Smooth muscle cell (in vitro differentiated cells): ENCODE data around the gene DHPS. TPM values are rescaled to one million over a fixed set of nuclear protein-coding genes. Genes with fewer than 3 reads are reported as not detected.
A peak's percentile ranks its signal among the peaks of the same experiment; 100 is the strongest.
"Not testable (repeated sequence)": the region's sequence is repeated elsewhere in the genome, so short reads cannot be mapped to it uniquely, and the experiment has no call there.

Experiments
- DNase-seq: peaks from one replicate; lab custom pipeline; 2025; ENCODE audit not compliant: unreplicated experiment; lab: John Stamatoyannopoulos, UW
- H2AFZ ChIP-seq: fragments of 200-600 bp; sonication (generic); 2 replicates; pipeline ENCODE4 v1.6.0; 2016; ENCODE audit warnings: antibody characterized with exemption, low read depth, mild to moderate bottlenecking
- H3F3A ChIP-seq: fragments of 200-600 bp; sonication (generic); 2 replicates; pipeline ENCODE4 v1.6.0; 2017; ENCODE audit warnings: antibody characterized with exemption, low read depth
- H3K27ac ChIP-seq: fragments of 200-600 bp; sonication (generic); 2 replicates; pipeline ENCODE4 v1.5.1; 2016; ENCODE audit warnings: low read depth, mild to moderate bottlenecking
- H3K27me3 ChIP-seq: fragments of 200-600 bp; sonication (generic); 2 replicates; pipeline ENCODE4 v1.6.1; 2016; ENCODE audit warnings: low read depth, mild to moderate bottlenecking
- H3K36me3 ChIP-seq: fragments of 200-600 bp; sonication (generic); 2 replicates; pipeline ENCODE4 v1.5.1; 2016; ENCODE audit warnings: low read depth
- H3K4me1 ChIP-seq: fragments of 200-600 bp; sonication (generic); 2 replicates; pipeline ENCODE4 v1.5.1; 2016; ENCODE audit warnings: low read depth
- H3K4me2 ChIP-seq: fragments of 200-600 bp; sonication (generic); 2 replicates; pipeline ENCODE4 v1.6.0; 2016; ENCODE audit warnings: mild to moderate bottlenecking
- H3K4me3 ChIP-seq: fragments of 200-600 bp; sonication (generic); 2 replicates; pipeline ENCODE4 v1.5.1; 2016; ENCODE audit warnings: mild to moderate bottlenecking
- H3K79me2 ChIP-seq: fragments of 200-600 bp; sonication (generic); 2 replicates; pipeline ENCODE4 v1.6.0; 2016; ENCODE audit warnings: low read depth, mild to moderate bottlenecking
- H3K9ac ChIP-seq: fragments of 200-600 bp; sonication (generic); 2 replicates; pipeline ENCODE4 v1.6.0; 2016; ENCODE audit warnings: low read depth
- H3K9me3 ChIP-seq: fragments of 200-600 bp; sonication (generic); replicated peaks from 2 replicates; pipeline ENCODE4 v1.5.1; 2016; ENCODE audit warnings: low read depth
- H4K20me1 ChIP-seq: fragments of 200-600 bp; sonication (generic); 2 replicates; pipeline ENCODE4 v1.6.0; 2016; ENCODE audit warnings: low read depth
- CTCF ChIP-seq: fragments of 200-600 bp; sonication (generic); IDR thresholded peaks from 2 replicates; pipeline ENCODE4 v1.5.1; 2017; ENCODE audit warnings: borderline replicate concordance, mild to moderate bottlenecking, antibody characterized with exemption; ENCODE audit not compliant: insufficient read depth, poor library complexity, severe bottlenecking
- WGBS: methylation state at CpG from one replicate; pipeline ENCODE4 v1.1.7; 2016; ENCODE audit warnings: low lambda C conversion rate; 5-methylcytosine and 5-hydroxymethylcytosine counted together
- polyA plus RNA-seq: library from polyadenylated mRNA; unstranded; fragments of >200 nt; fragmentation: Nextera tagmentation; extraction: Ambion mirVana; gene quantifications from 2 replicates; pipeline ENCODE4 v1.2.1, GENCODE V29; 2016
- total RNA-seq: library from RNA; depleted of rRNA; stranded (reverse); fragments of >200 nt; gene quantifications from 2 replicates; pipeline ENCODE4 v1.2.3, GENCODE V29; 2014

Gene DHPS
- total and polyA plus RNA-seq, 2 experiments from 2014 or later, result 43.9 to 67.6 TPM

GRCh38 chr19:12701596-12702282, 20.1 kb upstream of the DHPS start:
- DNase-seq, result no peak
- Histone ChIP-seq H3F3A (peaks cover 6% of the 10 kb centered on the region), H3K9me3 (no peaks in the 10 kb centered on the region), H3K36me3 (no peaks in the 10 kb centered on the region), H2AFZ (no peak overlapping the region), H3K4me1 (no peaks in the 10 kb centered on the region), H3K27ac (no peak overlapping the region), H4K20me1 (no peaks in the 10 kb centered on the region), H3K79me2 (no peaks in the 10 kb centered on the region), H3K9ac (no peak overlapping the region), H3K4me3 (no peak overlapping the region), H3K27me3 (no peaks in the 10 kb centered on the region), H3K4me2 (no peak overlapping the region)
- TF ChIP-seq CTCF, result no peak
- WGBS, result 97% methylated on average over 31 of the region's 33 CpGs

GRCh38 chr19:12698138-12698537, 16.5 kb upstream of the DHPS start:
- Histone ChIP-seq H4K20me1 (no peaks in the 10 kb centered on the region), H3K4me3 (no peak overlapping the region), H3K27me3 (no peaks in the 10 kb centered on the region), H3K9me3 (no peaks in the 10 kb centered on the region), H3F3A (peaks cover 6% of the 10 kb centered on the region), H3K4me2 (no peak overlapping the region), H3K9ac (no peak overlapping the region), H3K27ac (no peak overlapping the region), H3K4me1 (peaks cover 6% of the 10 kb centered on the region), H3K36me3 (no peaks in the 10 kb centered on the region), H3K79me2 (no peaks in the 10 kb centered on the region), H2AFZ (no peak overlapping the region)
- WGBS, result 97% methylated on average over 6 of the region's 6 CpGs
- no peak for DNase-seq
- no peak for TF ChIP-seq CTCF

GRCh38 chr19:12697425-12697824, 15.7 kb upstream of the DHPS start:
- H3K79me2 ChIP-seq, H3K27me3 ChIP-seq, H3F3A ChIP-seq, DNase-seq, H2AFZ ChIP-seq, H3K4me1 ChIP-seq, H3K4me3 ChIP-seq, H3K27ac ChIP-seq, H3K9me3 ChIP-seq, H4K20me1 ChIP-seq, H3K4me2 ChIP-seq, H3K9ac ChIP-seq, H3K36me3 ChIP-seq: not testable (repeated sequence)
- WGBS, result 98% methylated on average over 22 of the region's 22 CpGs

GRCh38 chr19:12696366-12697335, 15.0 kb upstream of the DHPS start, which contains the start of gene FBXW9:
Gene FBXW9, minus strand, starts transcription at chr19:12696631. Its CDS starts 50 bp downstream, at chr19:12696581.
- peak within 1 kb of the TSS; percentile 98 for H2AFZ ChIP-seq
- no peak for TF ChIP-seq CTCF
- H3K27ac ChIP-seq, result peak within 1 kb of the TSS; percentile 94
- H3K27me3 ChIP-seq, result no peaks in the 10 kb centered on the region
- H3K4me2 ChIP-seq, result peak within 1 kb of the TSS; percentile 95
- peak within 1 kb of the TSS; percentile 92 for H3K9ac ChIP-seq
- H3K79me2 ChIP-seq, result no peaks in the 10 kb centered on the region
- DNase-seq, result peak; percentile 76
- peak within 1 kb of the TSS; percentile 90 for H3K4me3 ChIP-seq
- peaks cover 6% of the 10 kb centered on the region for H3F3A ChIP-seq
- no peaks in the 10 kb centered on the region for H4K20me1 ChIP-seq
- H3K36me3 ChIP-seq, result no peaks in the 10 kb centered on the region
- WGBS, result 9% methylated on average over 58 of the region's 59 CpGs
- H3K9me3 ChIP-seq, result no peaks in the 10 kb centered on the region
- H3K4me1 ChIP-seq, result peaks cover 6% of the 10 kb centered on the region
